Astrocyte (in vitro differentiated cells and primary cell): ENCODE data around the gene APRT.

Experiments used
- EZH2 ChIP-seq: IDR thresholded peaks from 2 replicates; pipeline ENCODE4 v1.6.1; 2012; ENCODE audit warnings: mild to moderate bottlenecking, low read length, inconsistent platforms; ENCODE audit not compliant: insufficient read depth
- TF ChIP-seq, protein P1 (sequence below): IDR thresholded peaks from 2 replicates; pipeline ENCODE4 v1.5.1; 2011; ENCODE audit warnings: low read depth, mild to moderate bottlenecking, inconsistent platforms, low read length, moderate library complexity; ENCODE audit not compliant: insufficient read depth

DNA sequence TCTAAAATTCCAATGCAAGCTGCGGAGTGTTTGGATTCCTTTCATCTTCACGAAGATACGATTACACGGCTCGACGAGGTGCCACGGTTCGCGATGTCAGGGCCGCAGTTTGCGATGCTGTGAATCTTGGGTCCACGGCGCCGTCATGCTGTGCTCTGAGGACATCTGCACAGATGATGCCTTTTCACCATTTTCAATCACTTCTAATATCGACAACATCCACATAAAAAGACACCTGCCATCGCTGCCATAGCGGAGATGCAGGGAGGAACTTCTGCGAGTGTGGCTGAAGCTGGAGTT lies 6.8 kb upstream of the APRT start:
- TF ChIP-seq, protein P1, sequence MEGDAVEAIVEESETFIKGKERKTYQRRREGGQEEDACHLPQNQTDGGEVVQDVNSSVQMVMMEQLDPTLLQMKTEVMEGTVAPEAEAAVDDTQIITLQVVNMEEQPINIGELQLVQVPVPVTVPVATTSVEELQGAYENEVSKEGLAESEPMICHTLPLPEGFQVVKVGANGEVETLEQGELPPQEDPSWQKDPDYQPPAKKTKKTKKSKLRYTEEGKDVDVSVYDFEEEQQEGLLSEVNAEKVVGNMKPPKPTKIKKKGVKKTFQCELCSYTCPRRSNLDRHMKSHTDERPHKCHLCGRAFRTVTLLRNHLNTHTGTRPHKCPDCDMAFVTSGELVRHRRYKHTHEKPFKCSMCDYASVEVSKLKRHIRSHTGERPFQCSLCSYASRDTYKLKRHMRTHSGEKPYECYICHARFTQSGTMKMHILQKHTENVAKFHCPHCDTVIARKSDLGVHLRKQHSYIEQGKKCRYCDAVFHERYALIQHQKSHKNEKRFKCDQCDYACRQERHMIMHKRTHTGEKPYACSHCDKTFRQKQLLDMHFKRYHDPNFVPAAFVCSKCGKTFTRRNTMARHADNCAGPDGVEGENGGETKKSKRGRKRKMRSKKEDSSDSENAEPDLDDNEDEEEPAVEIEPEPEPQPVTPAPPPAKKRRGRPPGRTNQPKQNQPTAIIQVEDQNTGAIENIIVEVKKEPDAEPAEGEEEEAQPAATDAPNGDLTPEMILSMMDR = no peak
- no peak for TF ChIP-seq EZH2
